ENCODE results near the gene MRFAP1L1. TPM values are rescaled to one million over a fixed set of nuclear protein-coding genes. Genes with fewer than 3 reads are reported as not detected.

The MRFAP1L1 gene
- total RNA-seq, 1 donor from 2014 or later = 36.8 TPM

DNA sequence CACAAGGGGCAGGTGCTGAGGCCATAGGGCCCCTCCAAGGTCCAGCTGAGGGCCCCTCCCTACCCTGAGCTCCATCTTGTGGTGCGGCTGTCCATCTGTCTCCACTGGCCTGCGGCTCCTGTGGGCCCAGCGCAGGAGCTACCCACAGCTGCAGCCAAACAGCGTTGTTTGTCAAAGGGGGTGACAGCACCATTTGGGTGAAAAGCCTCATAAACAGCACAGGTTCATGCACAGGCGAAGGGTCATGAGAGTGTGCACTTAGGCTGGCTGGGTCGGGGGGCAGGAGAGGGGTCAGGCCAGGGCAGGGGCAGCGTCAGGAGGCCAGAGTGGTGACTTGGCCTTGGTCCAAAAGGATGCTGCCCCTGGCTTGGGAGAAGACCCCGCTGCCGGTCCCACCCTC lies 38.6 kb upstream of the MRFAP1L1 start:
- no peaks in the 10 kb centered on the region for H3K9me3 Mint-ChIP-seq (ENCODE audit: unreplicated experiment)
- FAIRE-seq = no peak

DNA sequence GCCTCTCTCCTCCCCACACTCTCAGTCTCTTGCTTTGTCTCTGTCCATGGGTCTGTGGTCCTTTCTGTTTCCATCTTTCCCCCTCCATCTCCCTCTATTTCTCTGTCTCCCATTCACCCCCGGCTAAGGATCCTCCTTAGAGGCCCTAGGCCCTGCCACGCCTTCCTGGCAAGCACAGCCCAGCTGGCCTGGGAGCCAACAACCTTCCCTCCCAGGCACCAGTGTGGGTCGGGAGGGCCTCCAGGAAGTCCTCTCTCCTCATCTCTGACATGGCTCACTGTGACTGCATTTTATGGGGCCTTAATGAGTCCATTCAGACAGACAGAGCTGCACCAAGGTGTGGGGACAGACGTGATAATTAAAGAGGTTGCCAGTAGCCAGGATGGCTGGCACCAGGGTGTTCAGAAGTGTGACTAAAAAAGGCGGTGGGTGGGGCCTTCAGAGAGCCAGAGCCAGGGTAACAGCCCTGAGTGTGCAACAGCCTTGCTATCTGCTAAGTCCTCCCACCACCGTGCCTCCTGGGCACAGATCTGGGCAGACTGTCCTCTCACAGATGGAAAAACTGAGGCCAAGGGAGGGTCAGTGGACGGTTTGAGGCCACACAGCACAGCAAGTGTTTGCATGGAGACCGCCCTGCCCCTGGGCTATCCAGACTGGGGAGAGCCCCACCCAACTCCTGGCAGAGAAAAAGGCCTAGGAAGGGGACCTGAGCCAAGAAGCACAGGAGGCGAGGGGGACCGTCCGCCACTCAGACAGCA lies 37.8 kb upstream of the MRFAP1L1 start:
- no peaks in the 10 kb centered on the region for H3K36me3 ChIP-seq (ENCODE audit: insufficient read depth, low read length)
- Mint-ChIP-seq H3K9me3 (ENCODE audit: unreplicated experiment) (no peaks in the 10 kb centered on the region), H3K4me1 (ENCODE audit: low read depth, unreplicated experiment) (no peaks in the 10 kb centered on the region), H3K27ac (ENCODE audit: unreplicated experiment) (no peak overlapping the region), H3K36me3 (ENCODE audit: low read depth, unreplicated experiment) (no peaks in the 10 kb centered on the region), H3K27me3 (ENCODE audit: low read depth, unreplicated experiment) (no peaks in the 10 kb centered on the region), H3K4me3 (ENCODE audit: unreplicated experiment) (no peak overlapping the region)
- peaks cover 14% of the 10 kb centered on the region for H3K4me1 ChIP-seq (ENCODE audit: insufficient read depth, low read length)
- no peaks in the 10 kb centered on the region for H3K79me2 ChIP-seq (ENCODE audit: insufficient read depth, low read length)
- H3K27me3 ChIP-seq (ENCODE audit: insufficient read depth, low read length) = no peaks in the 10 kb centered on the region
- H3K9ac ChIP-seq (ENCODE audit: low read length) = no peak overlapping the region
- no peak overlapping the region for H3K4me2 ChIP-seq (ENCODE audit: low read length)
- H3K27ac ChIP-seq (ENCODE audit: low read depth, low read length) = no peak overlapping the region
- no peak for FAIRE-seq
- H2AFZ ChIP-seq (ENCODE audit: low read depth, low read length) = peak overlapping the region; percentile 34
- no peak for DNase-seq (ENCODE audit: low read depth)
- H3K4me3 ChIP-seq (ENCODE audit: insufficient read depth, low read depth, low read length) = no peak overlapping the region
- H3K9me3 ChIP-seq (ENCODE audit: insufficient read depth, low read depth, low read length) = no peaks in the 10 kb centered on the region
- TF ChIP-seq, protein P1, sequence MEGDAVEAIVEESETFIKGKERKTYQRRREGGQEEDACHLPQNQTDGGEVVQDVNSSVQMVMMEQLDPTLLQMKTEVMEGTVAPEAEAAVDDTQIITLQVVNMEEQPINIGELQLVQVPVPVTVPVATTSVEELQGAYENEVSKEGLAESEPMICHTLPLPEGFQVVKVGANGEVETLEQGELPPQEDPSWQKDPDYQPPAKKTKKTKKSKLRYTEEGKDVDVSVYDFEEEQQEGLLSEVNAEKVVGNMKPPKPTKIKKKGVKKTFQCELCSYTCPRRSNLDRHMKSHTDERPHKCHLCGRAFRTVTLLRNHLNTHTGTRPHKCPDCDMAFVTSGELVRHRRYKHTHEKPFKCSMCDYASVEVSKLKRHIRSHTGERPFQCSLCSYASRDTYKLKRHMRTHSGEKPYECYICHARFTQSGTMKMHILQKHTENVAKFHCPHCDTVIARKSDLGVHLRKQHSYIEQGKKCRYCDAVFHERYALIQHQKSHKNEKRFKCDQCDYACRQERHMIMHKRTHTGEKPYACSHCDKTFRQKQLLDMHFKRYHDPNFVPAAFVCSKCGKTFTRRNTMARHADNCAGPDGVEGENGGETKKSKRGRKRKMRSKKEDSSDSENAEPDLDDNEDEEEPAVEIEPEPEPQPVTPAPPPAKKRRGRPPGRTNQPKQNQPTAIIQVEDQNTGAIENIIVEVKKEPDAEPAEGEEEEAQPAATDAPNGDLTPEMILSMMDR (IDR thresholded peaks at IDR 0.05; ENCODE audit: insufficient read depth, low read depth, low read length) = no peak
- TF ChIP-seq EZH2 (IDR thresholded peaks at IDR 0.05; ENCODE audit: insufficient read depth, low read length) = no peak
- no peaks in the 10 kb centered on the region for H4K20me1 ChIP-seq (ENCODE audit: insufficient read depth, low read length)

More for the DNA sequence above, 38.6 kb upstream of the MRFAP1L1 start:
- no peaks in the 10 kb centered on the region for H3K36me3 ChIP-seq (ENCODE audit: insufficient read depth, low read length)
- H3K9ac ChIP-seq (ENCODE audit: low read length) = no peak overlapping the region
- H3K27ac ChIP-seq (ENCODE audit: low read depth, low read length) = no peak overlapping the region
- H3K27me3 ChIP-seq (ENCODE audit: insufficient read depth, low read length) = no peaks in the 10 kb centered on the region
- no peak overlapping the region for H2AFZ ChIP-seq (ENCODE audit: low read depth, low read length)
- H3K4me3 Mint-ChIP-seq (ENCODE audit: unreplicated experiment) = no peak overlapping the region
- H4K20me1 ChIP-seq (ENCODE audit: insufficient read depth, low read length) = no peaks in the 10 kb centered on the region
- peaks cover 14% of the 10 kb centered on the region for H3K4me1 ChIP-seq (ENCODE audit: insufficient read depth, low read length)
- no peaks in the 10 kb centered on the region for H3K9me3 ChIP-seq (ENCODE audit: insufficient read depth, low read depth, low read length)
- no peaks in the 10 kb centered on the region for H3K79me2 ChIP-seq (ENCODE audit: insufficient read depth, low read length)
- H3K4me2 ChIP-seq (ENCODE audit: low read length) = no peak overlapping the region
- no peak overlapping the region for H3K4me3 ChIP-seq (ENCODE audit: insufficient read depth, low read depth, low read length)
- DNase-seq (ENCODE audit: low read depth) = no peak
- H3K4me1 Mint-ChIP-seq (ENCODE audit: low read depth, unreplicated experiment) = no peaks in the 10 kb centered on the region
- H3K27me3 Mint-ChIP-seq (ENCODE audit: low read depth, unreplicated experiment) = no peaks in the 10 kb centered on the region
- H3K27ac Mint-ChIP-seq (ENCODE audit: unreplicated experiment) = no peak overlapping the region
- no peaks in the 10 kb centered on the region for H3K36me3 Mint-ChIP-seq (ENCODE audit: low read depth, unreplicated experiment)
- TF ChIP-seq, protein P1 (IDR thresholded peaks at IDR 0.05; ENCODE audit: insufficient read depth, low read depth, low read length) = no peak
- no peak for TF ChIP-seq EZH2 (IDR thresholded peaks at IDR 0.05; ENCODE audit: insufficient read depth, low read length)

DNA sequence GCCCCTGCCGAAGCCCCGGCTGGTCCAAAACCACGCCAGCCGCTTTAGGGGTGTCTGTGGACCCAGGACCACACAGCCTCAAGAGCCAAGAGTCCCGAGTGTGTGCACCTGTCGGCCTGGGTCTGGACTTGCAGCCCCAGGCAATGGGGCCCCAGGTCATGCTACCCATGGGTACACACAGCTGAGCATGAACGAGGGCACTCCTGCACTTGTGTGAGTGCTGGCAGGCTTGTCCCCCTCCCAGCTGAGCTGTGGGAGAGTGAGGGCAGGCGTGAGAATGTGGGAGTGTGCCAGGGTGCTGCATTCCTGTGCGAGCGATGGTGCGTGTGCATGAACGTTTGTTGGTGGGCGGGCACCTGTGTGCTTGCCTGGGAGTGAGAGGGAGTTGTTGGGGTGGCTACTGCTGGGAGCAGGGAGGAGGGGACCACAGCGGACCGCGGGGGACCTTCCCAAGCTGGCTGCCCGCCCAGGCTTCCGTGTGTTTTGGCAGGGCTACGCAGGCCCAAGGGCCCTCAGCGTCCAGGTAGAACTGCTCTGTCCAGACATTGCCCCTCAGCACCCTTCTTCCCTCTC lies 37.1 kb upstream of the MRFAP1L1 start:
- Mint-ChIP-seq H3K36me3 (ENCODE audit: low read depth, unreplicated experiment) (no peaks in the 10 kb centered on the region), H3K27ac (ENCODE audit: unreplicated experiment) (no peak overlapping the region), H3K9me3 (ENCODE audit: unreplicated experiment) (no peaks in the 10 kb centered on the region), H3K27me3 (ENCODE audit: low read depth, unreplicated experiment) (no peaks in the 10 kb centered on the region), H3K4me1 (ENCODE audit: low read depth, unreplicated experiment) (no peaks in the 10 kb centered on the region), H3K4me3 (ENCODE audit: unreplicated experiment) (no peak overlapping the region)
- no peaks in the 10 kb centered on the region for H3K36me3 ChIP-seq (ENCODE audit: insufficient read depth, low read length)
- no peak overlapping the region for H3K9ac ChIP-seq (ENCODE audit: low read length)
- H3K79me2 ChIP-seq (ENCODE audit: insufficient read depth, low read length) = no peaks in the 10 kb centered on the region
- H3K27ac ChIP-seq (ENCODE audit: low read depth, low read length) = no peak overlapping the region
- H3K4me3 ChIP-seq (ENCODE audit: insufficient read depth, low read depth, low read length) = no peak overlapping the region
- peak overlapping the region; percentile 34 for H2AFZ ChIP-seq (ENCODE audit: low read depth, low read length)
- FAIRE-seq = no peak
- H3K4me2 ChIP-seq (ENCODE audit: low read length) = no peak overlapping the region
- TF ChIP-seq, protein P1 (IDR thresholded peaks at IDR 0.05; ENCODE audit: insufficient read depth, low read depth, low read length) = no peak
- no peak for TF ChIP-seq EZH2 (IDR thresholded peaks at IDR 0.05; ENCODE audit: insufficient read depth, low read length)
- peak; percentile 33 for DNase-seq (ENCODE audit: low read depth)
- H3K27me3 ChIP-seq (ENCODE audit: insufficient read depth, low read length) = no peaks in the 10 kb centered on the region
- H3K4me1 ChIP-seq (ENCODE audit: insufficient read depth, low read length) = peaks cover 14% of the 10 kb centered on the region
- H3K9me3 ChIP-seq (ENCODE audit: insufficient read depth, low read depth, low read length) = no peaks in the 10 kb centered on the region
- H4K20me1 ChIP-seq (ENCODE audit: insufficient read depth, low read length) = no peaks in the 10 kb centered on the region

All from astrocyte (in vitro differentiated cells and primary cell).